ENCODE data around the gene PLOD2. TPM values are rescaled to one million over a fixed set of nuclear protein-coding genes. Genes with fewer than 3 reads are reported as not detected.

Gene PLOD2
- total and polyA plus RNA-seq, 2 of the 4 experiments (the other 2 are of a cell fraction): 84.0 to 117 TPM

DNA sequence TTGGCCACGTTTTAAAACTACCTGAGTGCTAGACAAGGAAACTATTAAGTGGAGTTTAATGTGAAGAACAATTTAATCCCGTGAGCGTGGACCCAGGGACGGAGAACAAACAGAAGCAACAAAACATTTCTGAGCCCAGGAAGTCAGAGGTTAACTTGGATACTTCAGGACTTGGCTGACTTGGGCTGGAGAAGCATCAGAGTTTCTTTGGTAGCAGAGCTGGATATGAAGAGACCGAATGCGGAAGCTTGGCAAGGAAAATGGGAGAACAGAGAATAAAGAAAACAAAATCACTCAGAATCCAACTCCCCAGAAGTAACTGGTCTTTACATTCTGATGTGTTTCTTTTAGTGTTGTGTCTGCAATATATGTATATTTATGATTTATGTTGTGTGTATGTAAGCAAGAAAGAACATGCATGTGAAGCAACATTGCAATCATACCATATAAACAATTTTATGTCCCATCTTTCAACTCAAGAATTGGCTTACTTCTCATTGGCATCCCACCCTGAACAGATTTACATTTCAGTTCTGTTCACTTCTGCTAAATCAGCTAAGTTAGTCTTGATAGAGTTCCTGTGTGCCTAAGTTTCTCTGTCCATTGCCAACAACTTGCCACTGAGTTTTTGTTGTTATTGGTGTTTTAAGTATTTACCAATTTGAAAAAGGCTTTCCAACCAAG, 17.2 kb upstream of the PLOD2 start:
- Histone ChIP-seq H3K4me3 (ENCODE audit: insufficient read depth, low read depth, low read length) (no peak overlapping the region), H3K56ac (ENCODE audit: extremely low read depth, insufficient read depth, low read length) (no peak overlapping the region), H3K9me1 (ENCODE audit: insufficient read depth, low read length) (no peaks in the 10 kb centered on the region; the same call in 1 of the 2 replicates), H3K23ac (ENCODE audit: low read depth, low read length) (no peak overlapping the region), H4K5ac (ENCODE audit: low read depth, low read length) (no peak overlapping the region), H3K4ac (ENCODE audit: low read depth, low read length) (no peak overlapping the region), H2AFZ (replicated peaks; ENCODE audit: low read length, poor library complexity) (no peak overlapping the region), H3K4me1 (ENCODE audit: control insufficient read depth, insufficient read depth, low read length) (no peaks in the 10 kb centered on the region), H3K36me3 (ENCODE audit: control insufficient read depth, insufficient read depth, low read length) (no peaks in the 10 kb centered on the region), H3K14ac (replicated peaks; ENCODE audit: low read depth, low read length) (no peak overlapping the region), H3K9ac (ENCODE audit: low read depth, low read length) (no peak overlapping the region), H4K20me1 (ENCODE audit: insufficient read depth, low read length) (no peaks in the 10 kb centered on the region), H2AK5ac (ENCODE audit: low read depth, low read length) (no peak overlapping the region), H3K4me2 (ENCODE audit: low read depth, low read length) (no peak overlapping the region), H2BK120ac (ENCODE audit: low read depth, low read length) (no peak overlapping the region), H3K27me3 (ENCODE audit: control insufficient read depth, insufficient read depth, low read length) (no peaks in the 10 kb centered on the region), H2BK20ac (ENCODE audit: low read depth, low read length) (no peak overlapping the region), H2AK9ac (replicated peaks; ENCODE audit: low read depth, low read length, poor library complexity) (no peak overlapping the region), H3K27ac (ENCODE audit: insufficient read depth, low read length) (no peak overlapping the region), H4K8ac (ENCODE audit: low read depth in 2 of 2, low read length in 2 of 2) (no peak overlapping the region), H3K9me3 (ENCODE audit: control insufficient read depth, insufficient read depth, low read length) (no peaks in the 10 kb centered on the region), H2BK15ac (ENCODE audit: low read depth, low read length) (no peak overlapping the region), H4K91ac (ENCODE audit: insufficient read depth, low read depth, low read length) (no peak overlapping the region), H3K79me1 (ENCODE audit: low read depth in 1 of 2, low read length in 2 of 2) (no peaks in the 10 kb centered on the region), H2BK5ac (ENCODE audit: low read depth, low read length, poor library complexity, severe bottlenecking) (no peak overlapping the region), H3K18ac (ENCODE audit: low read depth, low read length) (no peak overlapping the region)
- dilution Hi-C loops (cut with HindIII; ENCODE audit: low sequenced_read_pairs, unreplicated experiment) (no loop called here), in situ Hi-C loops (cut with MboI; ENCODE audit: low sequenced_read_pairs) (loop anchor here (10.0 kb wide), 1 partner anchor 403 kb away; no protein-coding TSS in a partner anchor), intact Hi-C loops (cut with micrococcal nuclease) (no loop called here)
- TF ChIP-seq, protein P1, sequence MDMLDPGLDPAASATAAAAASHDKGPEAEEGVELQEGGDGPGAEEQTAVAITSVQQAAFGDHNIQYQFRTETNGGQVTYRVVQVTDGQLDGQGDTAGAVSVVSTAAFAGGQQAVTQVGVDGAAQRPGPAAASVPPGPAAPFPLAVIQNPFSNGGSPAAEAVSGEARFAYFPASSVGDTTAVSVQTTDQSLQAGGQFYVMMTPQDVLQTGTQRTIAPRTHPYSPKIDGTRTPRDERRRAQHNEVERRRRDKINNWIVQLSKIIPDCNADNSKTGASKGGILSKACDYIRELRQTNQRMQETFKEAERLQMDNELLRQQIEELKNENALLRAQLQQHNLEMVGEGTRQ (IDR thresholded peaks at IDR 0.05; ENCODE audit: low read depth, low read length): no peak
- TF ChIP-seq MAFK (IDR thresholded peaks at IDR 0.05; ENCODE audit: low read depth, low read length): no peak
- no peak for TF ChIP-seq MXI1 (IDR thresholded peaks at IDR 0.05; ENCODE audit: borderline replicate concordance, low read depth, low read length)
- TF ChIP-seq BHLHE40 (IDR thresholded peaks at IDR 0.05; ENCODE audit: low read depth, low read length): no peak
- TF ChIP-seq RAD21 (IDR thresholded peaks at IDR 0.05; ENCODE audit: low read length): no peak
- no peak for TF ChIP-seq NFE2L2 (IDR thresholded peaks at IDR 0.05; ENCODE audit: low read depth, low read length)
- TF ChIP-seq RFX5 (IDR thresholded peaks at IDR 0.05; ENCODE audit: low read depth, low read length): no peak
- no peak for TF ChIP-seq CEBPB (IDR thresholded peaks at IDR 0.05; ENCODE audit: low read depth, low read length)
- no peak for TF ChIP-seq ELK1 (IDR thresholded peaks at IDR 0.05; ENCODE audit: borderline replicate concordance, low read depth, low read length)
- no peak for TF ChIP-seq CHD1 (IDR thresholded peaks at IDR 0.05; ENCODE audit: low read depth, low read length)
- TF ChIP-seq SMC3 (IDR thresholded peaks at IDR 0.05; ENCODE audit: low read depth, low read length): no peak
- TF ChIP-seq MAZ (IDR thresholded peaks at IDR 0.05; ENCODE audit: borderline replicate concordance, low read depth, low read length): no peak
- 85% methylated on average over 4 of the region's 6 CpGs; no CpG with 5 or more reads in 1 of the 2 experiments for WGBS, 2 experiments (ENCODE audit: extremely low coverage in 2 of 2, insufficient read length in 1 of 2)
- ChIA-PET CTCF (no interaction called here), POLR2A (ENCODE audit: unreplicated experiment) (no interaction called here)
- DNase-seq (no peak), ATAC-seq (ENCODE audit: low read depth) (no peak)
- no TSS peak for BruUV-seq (replicated peaks)

All from IMR-90 (cell line).